Inflammatory macrophage (primary cell): Measurements from ENCODE around the gene CEP152.
A peak's percentile ranks its signal among the peaks of the same experiment; 100 is the strongest.
"Not testable (repeated sequence)": the region's sequence is repeated elsewhere in the genome, so short reads cannot be mapped to it uniquely, and the experiment has no call there.

Source experiments
- DNase-seq, 2 donors: peaks; one replicate each; pipeline ENCODE4 v3.0.0-alpha.2; 2020 to 2022

Gene CEP152

DNA sequence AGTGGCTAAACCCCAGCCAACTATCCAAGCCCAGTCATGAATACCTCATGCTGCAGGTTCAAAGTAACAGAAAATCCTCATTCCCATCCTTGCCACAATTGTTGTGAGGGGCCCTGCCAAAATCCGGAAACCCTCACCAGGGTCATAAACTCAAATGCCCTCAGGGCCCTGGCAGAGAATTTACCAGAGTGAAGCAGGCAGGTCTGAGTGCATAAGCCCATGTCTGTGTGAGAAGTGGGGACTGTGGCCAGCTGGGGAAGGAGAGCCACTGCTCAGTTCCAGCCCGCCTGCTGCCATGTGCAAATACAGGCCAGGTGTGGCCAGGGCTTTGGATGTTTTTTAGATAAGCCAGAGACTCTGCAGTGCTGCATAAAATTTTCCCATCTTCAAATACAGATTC lies 7.0 kb downstream of the CEP152 start:
- no peak for DNase-seq

DNA sequence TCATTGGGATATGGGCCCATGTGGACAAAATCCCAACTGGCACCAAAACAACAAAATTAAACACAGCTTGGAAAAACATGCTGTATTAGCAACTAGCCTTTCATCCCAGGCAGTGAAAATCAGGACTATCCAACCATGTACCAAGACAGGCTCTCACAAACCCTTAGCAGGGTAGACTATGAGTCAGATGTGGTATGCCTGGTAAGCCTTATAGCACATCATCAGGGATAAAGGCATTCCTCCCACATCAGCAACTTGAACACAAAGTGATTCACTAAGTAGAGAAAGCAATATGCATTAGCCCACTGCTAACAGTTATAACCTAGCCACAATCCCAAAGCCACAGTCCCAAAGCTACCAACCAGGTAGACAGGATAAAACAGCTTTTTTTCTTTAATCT lies 8.0 kb downstream of the CEP152 start:
- peak in 1 of 2 donors; percentile 1 for DNase-seq

DNA sequence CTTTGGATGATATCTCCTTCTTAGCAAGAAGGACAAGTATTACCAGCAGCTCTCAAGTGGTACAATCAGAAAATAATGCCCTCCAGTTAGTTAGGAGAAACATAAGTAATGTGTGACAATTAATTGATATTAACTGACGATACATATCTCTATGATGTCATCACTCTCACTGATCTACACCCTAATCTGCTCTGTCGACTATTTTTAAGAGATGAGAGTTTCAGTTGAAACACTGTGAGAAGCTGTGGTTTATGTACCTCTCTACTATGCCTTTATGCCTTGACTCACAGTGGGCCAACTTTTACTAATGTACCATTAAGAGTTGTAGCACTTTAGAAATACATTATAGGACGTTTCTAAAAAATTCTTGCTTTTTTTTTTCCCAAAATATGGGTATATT lies 8.6 kb downstream of the CEP152 start:
- no peak for DNase-seq

DNA sequence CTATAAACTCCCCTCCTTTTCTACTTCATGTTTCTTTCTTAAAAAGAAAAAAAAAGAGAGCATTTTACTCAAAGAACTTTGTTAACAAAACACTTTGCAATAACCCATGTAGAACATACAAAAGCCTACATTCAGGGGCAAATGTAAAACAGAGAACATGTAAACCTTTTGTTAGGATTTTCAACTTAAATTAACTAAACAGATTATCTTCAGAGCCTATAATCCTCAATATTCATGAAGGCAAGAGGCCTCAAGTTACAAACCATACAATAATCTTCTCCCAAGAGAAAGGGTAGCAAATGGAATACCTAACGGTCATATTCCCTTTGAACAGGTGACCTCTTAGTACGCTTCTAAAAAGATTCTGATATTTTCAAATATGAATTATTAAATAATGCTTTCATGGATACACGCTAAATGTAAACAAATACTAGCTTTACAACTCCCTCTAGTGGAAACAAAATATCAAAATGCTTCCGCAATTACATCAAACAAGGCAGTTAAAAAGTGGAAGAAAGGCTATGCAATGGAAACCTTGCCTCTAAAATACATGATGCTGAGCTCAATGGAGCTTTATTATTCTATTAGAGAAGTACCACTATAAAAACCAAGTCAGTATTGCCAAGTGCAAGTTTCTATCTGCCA lies 9.9 kb downstream of the CEP152 start:
- peak; percentile 34 to 69 for DNase-seq

DNA sequence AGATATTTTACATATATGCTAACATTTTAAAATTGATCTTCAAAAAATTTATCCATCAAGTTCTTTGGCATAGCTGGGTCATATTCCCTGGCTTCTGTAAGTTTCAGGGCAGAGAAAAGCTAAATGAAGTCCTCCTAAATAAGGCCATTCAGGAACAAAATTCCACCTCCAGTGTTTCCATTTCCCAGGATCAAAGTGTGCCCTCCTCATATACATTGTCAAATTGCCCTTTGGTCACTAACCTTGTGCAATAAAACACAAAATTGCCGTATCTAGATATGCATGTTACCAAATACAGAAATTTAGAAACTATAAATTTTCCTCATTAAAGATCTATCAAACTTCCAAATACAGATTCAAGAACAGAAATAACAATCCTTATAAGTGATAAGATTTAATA lies 10.6 kb downstream of the CEP152 start:
- no peak for DNase-seq

DNA sequence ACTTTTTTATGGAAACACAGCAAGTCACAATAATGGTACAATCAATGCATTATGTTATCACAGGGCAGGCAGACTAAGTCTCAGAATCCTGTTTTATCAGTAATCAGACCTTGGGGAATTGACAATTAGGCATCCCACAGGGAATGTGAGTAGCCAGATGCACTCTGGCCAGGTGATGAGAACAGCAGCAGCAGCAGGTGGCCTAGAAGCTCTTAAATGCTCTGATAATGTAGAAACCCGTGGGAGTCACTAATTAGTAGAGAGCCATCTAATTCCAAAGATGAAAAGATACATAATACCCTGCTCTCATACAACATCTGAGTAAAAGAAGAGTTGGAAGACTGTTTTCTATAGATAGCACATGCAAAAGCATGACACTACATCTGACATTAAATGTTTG lies 12.6 kb downstream of the CEP152 start:
- no peak for DNase-seq

DNA sequence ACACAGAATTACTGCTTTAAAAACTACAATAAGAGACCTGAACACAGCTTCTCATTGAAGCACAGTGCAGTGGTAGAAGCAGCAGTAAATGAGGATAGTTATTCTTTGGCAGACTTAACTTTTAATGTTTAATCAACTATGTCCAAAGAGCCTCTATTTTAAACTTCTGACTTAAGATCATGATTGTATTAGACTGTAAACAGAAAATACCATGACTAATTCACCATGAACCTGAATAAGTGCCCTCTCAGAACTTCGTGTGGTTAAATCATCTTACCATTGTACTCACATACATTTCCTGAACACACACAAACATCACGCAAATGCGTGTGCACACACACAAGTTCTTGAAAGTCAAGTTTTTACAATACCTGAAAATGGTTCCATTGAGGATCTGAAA lies 13.9 kb downstream of the CEP152 start:
- DNase-seq, result no peak

DNA sequence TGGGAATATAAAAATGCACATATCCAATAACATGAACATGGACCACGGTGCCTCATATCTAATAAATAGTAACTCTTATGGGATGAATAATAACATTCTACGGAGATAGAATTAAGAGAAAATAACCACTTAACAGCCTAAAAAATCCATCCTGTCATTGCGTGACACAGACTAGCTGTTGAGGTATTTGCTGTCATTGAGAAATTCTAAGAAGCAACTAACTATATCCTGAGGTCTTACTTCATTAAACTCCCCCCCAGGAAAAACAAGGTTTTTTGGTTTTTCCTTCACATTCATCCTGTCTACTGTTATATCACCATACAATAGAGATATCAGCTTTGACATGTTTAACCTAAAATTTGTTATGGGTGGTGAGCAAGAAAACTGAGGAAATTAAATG lies 14.3 kb downstream of the CEP152 start:
- DNase-seq, result no peak

DNA sequence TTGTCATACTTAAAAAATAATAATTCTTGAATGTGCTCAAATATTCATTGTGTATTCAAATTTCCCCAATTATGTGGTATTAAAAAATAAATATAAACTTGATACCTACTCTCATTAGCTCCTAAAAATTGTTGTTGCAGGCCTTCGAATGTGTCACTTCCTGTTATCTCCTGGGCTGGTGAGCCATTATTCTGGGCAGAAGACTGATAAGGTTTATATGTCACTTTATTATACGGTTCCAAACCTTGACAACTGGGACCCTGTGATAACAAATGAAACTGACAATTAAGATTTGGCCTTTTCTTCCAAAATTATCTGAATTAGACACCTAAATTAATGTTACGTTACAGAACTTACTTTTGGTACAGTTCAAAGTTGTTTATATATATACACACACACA lies 15.0 kb downstream of the CEP152 start:
- no peak for DNase-seq

DNA sequence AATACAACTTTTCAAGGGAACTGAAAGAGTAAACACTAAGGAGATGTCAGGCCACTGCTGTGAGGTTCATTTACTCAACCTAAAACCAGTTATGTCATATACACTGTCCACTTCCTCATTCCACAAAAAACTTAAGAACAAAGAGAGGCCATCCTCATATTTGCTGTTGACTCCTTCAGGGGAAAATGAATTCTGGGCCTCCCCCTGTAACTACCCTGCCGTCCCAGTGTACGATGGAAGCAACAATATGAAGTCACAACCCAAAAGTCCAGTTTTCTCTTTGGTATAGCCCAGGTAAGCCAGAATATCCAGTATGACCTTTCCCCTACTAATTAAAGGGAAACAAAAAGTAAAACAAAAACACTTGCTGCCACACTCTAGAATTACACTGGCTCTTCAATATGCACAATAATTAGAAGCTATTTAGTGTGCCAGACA lies 16.2 kb downstream of the CEP152 start:
- DNase-seq, result peak; percentile 55 to 70

DNA sequence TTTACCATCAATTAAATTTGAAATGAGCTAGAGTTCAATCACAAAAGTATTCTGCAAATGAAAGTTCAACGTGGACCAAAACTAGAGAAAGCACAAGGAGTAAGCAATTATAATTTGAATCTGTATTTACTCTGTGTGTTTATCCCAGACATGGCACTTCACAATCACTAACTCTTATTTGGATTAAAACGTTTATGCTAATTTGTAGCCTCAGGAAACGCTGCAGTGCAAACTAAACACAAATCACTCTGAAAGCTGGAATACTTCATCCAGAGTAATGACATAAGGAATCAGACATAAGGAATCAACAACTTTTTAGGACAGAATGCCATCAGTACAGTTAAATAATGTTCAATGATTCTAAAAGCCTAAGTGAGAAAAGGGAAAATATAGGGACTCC lies 18.5 kb downstream of the CEP152 start:
- DNase-seq, result no peak

DNA sequence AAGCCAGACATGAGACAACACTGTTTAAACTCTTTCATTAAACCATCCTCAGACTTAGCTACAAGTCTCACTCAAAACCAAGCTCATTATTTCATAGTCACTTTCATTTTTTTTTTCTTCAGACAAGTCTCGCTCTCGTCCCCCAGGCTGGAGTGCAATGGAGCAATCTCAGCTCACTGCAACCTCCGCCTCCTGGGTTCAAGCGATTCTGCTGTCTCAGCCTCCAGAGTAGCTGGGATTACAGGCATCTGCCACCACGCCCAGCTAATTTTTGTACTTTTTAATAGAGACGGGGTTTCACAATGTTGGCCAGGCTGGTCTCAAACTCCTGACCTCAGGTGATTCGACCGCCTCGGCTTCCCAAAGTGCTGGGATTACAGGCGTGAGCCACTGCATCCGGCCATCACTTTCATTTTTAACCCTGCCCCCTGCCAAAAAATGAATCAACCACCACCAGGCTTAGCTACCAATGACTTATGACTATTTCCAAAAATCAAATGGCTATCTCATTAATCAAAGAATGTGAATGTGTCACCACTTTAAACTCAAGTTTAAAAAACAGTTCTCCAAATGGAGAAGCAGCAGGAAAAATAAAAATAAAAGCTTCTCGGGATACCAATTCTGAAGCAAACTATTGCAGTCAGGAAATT lies 20.3 kb downstream of the CEP152 start:
- not testable (repeated sequence) for DNase-seq

DNA sequence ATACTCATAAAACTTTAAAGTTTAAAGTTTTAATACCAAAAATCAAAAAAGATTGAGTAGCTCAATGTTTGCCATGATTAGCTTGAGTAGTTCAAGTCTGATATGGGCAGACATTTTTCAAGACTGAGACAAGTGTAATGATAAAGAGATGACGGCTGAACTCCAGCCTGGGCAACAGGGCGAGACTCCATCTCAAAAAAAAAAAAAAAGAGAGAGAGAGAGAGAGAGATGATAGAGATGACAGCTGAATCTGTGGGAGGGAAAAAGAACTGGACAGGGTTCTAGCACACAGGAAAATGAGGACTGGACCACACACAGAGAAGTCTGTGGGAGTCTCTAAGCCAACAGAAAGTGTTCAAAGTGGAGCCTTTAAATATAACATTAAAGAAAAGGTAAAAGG lies 25.2 kb downstream of the CEP152 start:
- DNase-seq, result no peak

DNA sequence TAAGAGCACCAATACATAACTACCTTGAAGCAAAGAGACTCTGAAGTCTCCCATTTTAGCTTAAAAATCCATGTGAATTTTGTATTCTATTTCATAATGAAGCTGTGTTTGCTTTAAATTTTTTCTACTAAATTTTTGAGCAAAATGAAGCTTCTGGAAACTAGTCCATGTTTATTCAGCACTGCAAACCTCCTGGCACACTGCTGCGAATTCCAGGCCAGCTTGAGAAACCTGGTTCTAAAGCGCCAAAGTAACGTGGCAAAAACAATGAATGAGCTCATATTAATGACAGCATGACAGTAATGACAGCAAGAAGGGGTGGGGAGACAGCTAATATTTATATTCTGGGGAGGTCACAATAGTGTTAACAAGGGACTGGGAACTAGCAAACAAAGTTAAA lies 25.7 kb downstream of the CEP152 start:
- no peak for DNase-seq

DNA sequence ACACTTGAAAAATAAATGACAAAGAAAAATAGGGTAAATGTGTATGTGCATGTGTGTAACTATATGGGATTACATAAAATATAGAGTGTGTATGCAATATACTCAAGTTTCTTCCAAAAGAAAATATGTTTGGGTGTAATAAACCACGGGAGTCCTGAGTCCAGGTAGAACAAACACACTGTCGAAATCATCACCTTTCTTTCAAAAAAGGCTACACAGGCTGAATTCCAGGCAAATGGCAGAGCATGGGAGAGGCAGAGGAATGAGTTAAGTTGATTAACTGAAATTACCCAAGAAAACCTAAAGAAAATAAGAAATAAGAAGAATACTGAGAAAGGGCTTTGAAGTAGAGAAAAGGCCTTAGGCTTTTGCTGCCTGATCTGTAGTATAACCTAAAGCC lies 26.1 kb downstream of the CEP152 start:
- DNase-seq, result no peak

DNA sequence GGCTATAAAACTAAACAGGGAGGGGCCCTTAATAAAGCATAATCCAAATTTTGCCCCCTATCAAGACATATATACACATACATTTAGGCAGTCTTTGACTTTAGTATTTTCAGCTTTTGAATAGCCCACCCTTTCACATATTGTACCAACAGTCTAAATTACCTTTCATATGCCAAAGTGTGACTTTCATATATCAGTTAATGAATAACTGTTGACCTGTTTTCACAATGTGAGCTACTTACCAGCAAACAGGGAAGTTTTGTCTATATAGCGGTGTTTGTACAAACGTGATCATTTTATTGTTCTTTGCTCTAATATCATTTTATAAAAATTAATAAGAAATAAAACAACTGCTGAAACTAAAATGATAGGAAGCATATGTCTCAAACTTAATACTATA lies 28.0 kb downstream of the CEP152 start:
- no peak for DNase-seq

DNA sequence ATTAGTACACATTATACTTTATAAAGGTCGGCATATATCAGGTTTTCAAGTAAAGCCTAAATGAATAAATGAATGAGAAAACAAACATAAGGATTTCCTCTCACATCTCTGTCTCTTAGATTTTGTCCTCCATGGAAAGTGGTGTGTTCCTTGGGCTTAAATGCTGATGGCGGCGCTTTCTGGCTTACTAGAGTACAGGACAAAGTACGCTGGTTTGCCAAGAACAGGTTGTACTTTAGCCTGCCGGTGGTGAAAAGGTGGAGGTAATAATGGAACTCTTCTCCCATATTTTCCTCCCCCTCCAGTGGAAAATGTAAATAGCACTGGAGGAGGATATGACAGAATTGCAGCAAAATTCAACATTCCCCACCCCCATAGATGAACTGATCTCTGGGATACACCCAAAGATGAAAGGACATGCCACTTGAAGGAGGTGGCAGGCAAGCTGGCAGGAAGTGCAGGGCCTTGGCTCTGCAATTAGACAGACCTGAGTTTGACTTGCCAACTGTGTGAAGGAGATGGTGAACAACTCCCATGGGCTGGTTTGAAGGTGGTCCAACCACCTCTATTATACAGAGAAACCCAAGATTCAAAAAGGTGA lies 29.3 kb downstream of the CEP152 start:
- DNase-seq, result no peak

DNA sequence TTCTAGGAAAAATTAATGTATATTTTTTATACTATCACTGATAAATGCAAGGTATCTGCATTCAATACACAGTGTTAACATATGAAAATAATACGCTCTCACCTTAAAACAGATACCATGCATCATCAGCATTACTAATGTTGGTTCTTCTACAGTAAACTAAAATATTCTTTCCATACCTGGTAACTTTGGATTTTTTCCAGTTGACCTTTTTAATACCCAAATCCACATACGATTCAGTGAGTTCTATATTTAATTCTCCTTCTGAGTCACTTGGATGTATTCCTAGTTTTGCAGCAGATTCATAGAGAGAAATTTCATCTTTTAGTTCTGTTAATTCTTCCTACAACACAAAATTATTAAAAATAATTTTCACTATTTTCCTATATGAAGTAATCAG lies 29.9 kb downstream of the CEP152 start:
- DNase-seq, result no peak

DNA sequence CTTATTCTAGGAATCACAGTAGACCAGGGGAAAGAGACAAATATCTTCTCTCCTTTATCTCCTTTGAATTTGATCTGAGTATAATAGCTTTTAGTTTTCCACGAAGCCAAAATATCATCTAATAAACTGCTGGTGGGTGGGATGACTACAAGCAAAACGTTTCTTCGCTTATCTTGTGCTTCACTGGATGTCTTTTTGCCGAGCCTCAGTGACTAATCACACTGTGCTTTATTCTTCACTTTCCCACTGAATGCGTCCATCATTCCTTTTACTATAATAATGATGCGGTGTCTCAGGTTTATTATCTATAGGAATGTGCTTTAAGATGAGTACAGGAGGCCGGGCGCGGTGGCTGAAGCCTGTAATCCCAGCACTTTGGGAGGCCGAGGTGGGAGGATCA lies 32.5 kb downstream of the CEP152 start:
- no peak for DNase-seq

DNA sequence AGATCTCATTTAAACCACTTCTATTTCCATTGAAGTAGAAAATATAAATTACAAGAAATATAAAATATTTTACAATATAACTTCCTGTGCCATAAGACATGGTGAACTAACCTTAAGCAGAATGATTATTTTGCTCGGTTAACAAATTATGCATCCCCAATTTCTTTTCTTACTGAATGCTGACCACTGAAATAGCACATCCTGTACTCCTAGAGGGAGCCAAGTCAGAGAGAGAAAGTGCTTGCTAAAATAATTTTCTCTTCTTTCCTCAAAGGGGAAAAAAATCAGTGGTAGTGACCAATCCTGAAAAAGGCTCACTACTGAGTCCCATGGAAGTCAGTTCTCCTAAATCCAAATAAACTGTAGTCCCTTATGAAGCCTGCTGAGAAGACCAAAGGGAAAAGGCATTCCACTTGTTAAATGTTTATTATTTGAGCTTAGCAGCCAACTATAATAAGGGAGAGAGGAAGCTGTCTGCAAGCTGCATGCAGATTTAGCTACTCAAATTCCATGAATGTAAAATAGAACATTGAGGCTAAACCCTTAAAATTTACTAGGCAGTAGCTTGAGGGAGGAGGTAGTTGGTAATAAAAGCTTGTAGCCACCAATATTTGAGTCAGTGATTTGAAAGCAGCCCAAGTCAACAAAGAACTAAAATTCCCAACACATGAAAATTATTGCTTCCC lies 33.1 kb downstream of the CEP152 start:
- no peak for DNase-seq

DNA sequence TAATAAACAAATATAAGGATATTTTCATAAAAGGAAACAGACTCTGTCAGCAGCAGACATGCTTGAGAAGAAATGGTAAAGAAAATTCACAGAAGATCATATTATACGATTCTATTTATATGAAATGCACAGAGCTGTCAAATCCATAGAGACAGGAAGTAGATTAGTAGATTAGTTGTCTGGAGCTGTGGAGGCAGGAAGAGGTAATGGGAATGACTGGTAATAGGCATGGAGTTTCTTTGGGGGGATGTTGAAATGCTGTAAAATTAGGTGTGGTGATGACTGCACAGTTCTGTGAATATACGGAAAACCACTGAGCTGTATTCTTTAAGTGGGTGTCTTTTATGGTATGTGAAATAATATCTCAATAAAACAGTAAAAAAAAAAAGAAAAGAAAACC lies 35.3 kb downstream of the CEP152 start:
- no peak for DNase-seq

DNA sequence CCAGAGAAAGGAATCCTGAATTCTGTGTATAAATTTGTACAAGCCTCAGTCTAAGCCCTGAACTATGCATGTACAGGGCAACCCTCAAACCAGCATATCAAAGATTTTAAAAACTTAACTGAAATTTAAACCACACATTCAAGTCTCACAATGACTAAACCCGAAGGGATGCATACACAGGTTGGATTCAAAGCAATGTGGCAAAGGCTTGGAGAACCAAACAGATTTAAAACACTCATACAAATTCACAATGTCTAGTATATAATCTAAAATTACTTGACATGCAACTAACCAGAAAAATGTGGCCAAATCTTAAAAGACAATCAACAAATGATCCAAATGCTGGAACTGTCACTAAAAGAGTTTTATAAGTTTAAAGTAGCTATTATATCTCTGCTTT lies 36.4 kb downstream of the CEP152 start:
- DNase-seq, result no peak

DNA sequence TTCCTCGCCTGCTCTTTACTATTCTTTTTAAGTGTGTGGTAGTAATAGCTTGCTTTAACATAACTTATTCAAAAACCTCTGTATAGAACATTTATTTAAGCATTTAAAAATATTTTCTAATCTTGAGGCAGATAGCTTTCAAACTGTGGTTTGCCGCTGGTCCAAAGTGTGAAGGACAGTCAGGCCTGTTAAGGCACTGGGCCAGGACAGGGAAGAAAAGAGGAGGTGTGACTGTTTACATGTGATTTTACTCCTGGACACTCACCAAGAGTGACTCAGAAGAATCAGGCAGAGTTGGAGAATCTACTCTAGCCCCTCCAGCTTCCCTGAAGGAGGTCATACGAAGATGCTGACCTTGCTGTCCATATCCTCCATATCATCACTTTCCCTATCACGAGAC lies 44.7 kb downstream of the CEP152 start:
- DNase-seq, result no peak

DNA sequence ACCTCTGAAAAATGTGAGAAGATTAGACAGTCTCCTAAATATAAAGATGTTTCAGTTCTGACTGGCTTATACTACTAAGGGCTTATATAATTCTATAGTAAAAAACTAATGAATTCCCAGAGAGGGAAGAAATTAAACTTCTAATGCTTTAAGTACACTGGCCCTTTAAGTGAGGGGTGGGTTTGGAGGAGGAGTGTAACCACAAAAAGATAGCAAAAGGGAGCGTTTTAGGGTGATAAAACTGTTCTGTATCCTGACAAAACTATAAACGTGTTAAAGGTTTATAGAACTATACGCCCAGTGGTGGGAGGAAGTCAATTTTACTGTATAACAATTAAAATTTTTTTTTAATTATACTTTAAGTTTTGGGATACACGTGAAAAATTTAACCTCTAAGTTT lies 45.8 kb downstream of the CEP152 start:
- DNase-seq, result no peak
